Measurements from ENCODE around the gene ISYNA1.

ISYNA1 gene

DNA sequence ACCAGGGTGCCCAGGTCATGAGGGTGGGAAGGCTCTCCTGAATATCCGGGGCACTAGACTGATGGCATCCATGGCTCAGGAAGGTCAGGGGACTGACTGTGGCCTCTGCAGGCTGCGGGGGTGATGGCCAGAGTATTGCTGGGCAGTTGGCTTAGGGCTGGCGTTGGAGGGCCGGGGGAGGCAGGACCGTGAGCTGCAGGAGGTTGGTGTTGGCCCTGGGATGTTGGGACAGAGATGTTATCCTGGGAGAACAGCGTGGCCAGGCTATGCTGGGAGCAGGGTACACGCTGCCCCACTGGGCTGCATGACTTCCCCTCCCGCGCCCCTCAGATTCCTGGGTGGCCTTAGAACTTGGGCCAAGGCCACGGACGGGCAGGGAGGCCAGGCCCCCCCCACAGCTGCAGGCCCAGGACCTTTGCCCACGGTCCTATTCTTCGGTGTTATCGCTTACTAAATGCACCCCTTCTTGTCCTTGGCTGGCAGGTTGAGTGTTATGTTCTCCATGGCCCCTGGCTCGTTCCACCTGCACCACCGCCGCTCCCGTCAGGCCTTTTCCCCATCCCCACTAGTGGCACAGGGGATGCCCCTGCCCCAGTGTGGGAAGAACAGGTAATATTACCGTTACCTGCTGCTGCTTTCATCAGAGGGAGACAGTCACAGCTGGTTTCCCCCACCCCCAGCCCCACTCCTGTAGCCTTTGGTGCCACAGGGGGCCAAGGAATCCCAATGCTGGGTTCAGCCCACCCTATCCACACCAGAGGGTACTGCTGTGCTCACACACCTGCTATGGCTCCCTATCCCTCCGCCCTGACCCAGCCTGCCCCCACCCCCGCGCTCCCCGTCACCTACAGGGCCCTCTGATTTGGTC is 3.2 kb upstream of the ISYNA1 start:
- Histone ChIP-seq H3K4me2 (ENCODE audit: low read length) (no peak overlapping the region), H3K9ac (ENCODE audit: low read length) (no peak overlapping the region), H2BK120ac (ENCODE audit: low read depth, low read length) (no peak overlapping the region), H4K5ac (ENCODE audit: low read length) (no peak overlapping the region), H2BK5ac (ENCODE audit: low read length) (no peak overlapping the region), H2BK15ac (replicated peaks; ENCODE audit: low read depth) (no peak overlapping the region), H3K27me3 (ENCODE audit: insufficient read depth, low read length, poor library complexity) (no peaks in the 10 kb centered on the region), H3K79me1 (ENCODE audit: low read length) (no peaks in the 10 kb centered on the region), H3K4me1 (ENCODE audit: control insufficient read depth, low read depth, low read length) (peaks cover 10% of the 10 kb centered on the region), H3K18ac (ENCODE audit: low read length) (no peak overlapping the region), H3K27ac (ENCODE audit: low read depth, low read length) (no peak overlapping the region), H4K8ac (ENCODE audit: low read depth, low read length) (no peak overlapping the region), H3K79me2 (ENCODE audit: control insufficient read depth, insufficient read depth, low read length) (no peaks in the 10 kb centered on the region), H3K36me3 (ENCODE audit: control insufficient read depth, insufficient read depth, low read length) (peaks cover under 1% of the 10 kb centered on the region), H2AK5ac (ENCODE audit: low read length) (no peak overlapping the region), H3K4me3 (ENCODE audit: low read length) (no peak overlapping the region), H3K56ac (ENCODE audit: low read length) (no peak overlapping the region), H3K23ac (ENCODE audit: low read length) (no peak overlapping the region), H3K4ac (ENCODE audit: low read depth, low read length) (no peak overlapping the region)
- no CpG with 5 or more reads among the region's 23 CpGs for WGBS (ENCODE audit: extremely low coverage, insufficient coverage, low lambda C conversion rate)
- DNase-seq = no peak

DNA sequence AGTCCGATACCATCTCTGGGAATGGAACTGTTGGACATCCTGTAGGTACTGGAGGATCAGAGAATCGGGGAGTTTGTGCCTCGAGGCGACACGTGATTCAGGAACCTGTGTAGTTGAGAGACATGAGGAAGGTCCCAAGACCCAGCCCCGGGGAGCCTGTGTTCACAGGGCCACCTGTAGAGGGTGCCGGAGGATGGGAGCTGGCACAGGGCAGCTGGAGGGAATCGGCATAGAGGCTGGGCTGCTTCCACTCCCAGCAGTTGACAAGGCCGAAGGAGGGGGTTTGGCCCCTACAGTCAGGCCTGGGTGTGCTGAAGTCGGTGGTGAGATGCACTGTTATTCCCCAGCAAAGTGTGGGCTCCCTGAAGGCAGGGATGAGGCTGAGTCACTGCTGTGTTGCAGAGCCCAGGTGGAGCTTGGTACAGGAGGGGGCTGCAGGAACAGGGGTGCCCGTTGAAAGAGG is 2.5 kb upstream of the ISYNA1 start:
- no peak overlapping the region for H3K4me2 ChIP-seq (ENCODE audit: low read length)
- no peak overlapping the region for H3K23ac ChIP-seq (ENCODE audit: low read length)
- H3K4me1 ChIP-seq (ENCODE audit: control insufficient read depth, low read depth, low read length) = peaks cover 10% of the 10 kb centered on the region
- no peak overlapping the region for H3K4ac ChIP-seq (ENCODE audit: low read depth, low read length)
- DNase-seq = peak; percentile 54
- H2BK5ac ChIP-seq (ENCODE audit: low read length) = no peak overlapping the region
- no peak overlapping the region for H2BK15ac ChIP-seq (replicated peaks; ENCODE audit: low read depth)
- peaks cover 4% of the 10 kb centered on the region for H3K36me3 ChIP-seq (ENCODE audit: control insufficient read depth, insufficient read depth, low read length)
- no peaks in the 10 kb centered on the region for H3K79me2 ChIP-seq (ENCODE audit: control insufficient read depth, insufficient read depth, low read length)
- H4K8ac ChIP-seq (ENCODE audit: low read depth, low read length) = no peak overlapping the region
- H4K5ac ChIP-seq (ENCODE audit: low read length) = no peak overlapping the region
- H2BK120ac ChIP-seq (ENCODE audit: low read depth, low read length) = no peak overlapping the region
- no CpG with 5 or more reads among the region's 11 CpGs for WGBS (ENCODE audit: extremely low coverage, insufficient coverage, low lambda C conversion rate)
- H3K27me3 ChIP-seq (ENCODE audit: insufficient read depth, low read length, poor library complexity) = no peaks in the 10 kb centered on the region
- H3K79me1 ChIP-seq (ENCODE audit: low read length) = no peaks in the 10 kb centered on the region
- H3K27ac ChIP-seq (ENCODE audit: low read depth, low read length) = no peak overlapping the region
- no peak overlapping the region for H2AK5ac ChIP-seq (ENCODE audit: low read length)
- no peak overlapping the region for H3K9ac ChIP-seq (ENCODE audit: low read length)
- no peak overlapping the region for H3K18ac ChIP-seq (ENCODE audit: low read length)
- H3K4me3 ChIP-seq (ENCODE audit: low read length) = no peak overlapping the region
- H3K56ac ChIP-seq (ENCODE audit: low read length) = no peak overlapping the region

DNA sequence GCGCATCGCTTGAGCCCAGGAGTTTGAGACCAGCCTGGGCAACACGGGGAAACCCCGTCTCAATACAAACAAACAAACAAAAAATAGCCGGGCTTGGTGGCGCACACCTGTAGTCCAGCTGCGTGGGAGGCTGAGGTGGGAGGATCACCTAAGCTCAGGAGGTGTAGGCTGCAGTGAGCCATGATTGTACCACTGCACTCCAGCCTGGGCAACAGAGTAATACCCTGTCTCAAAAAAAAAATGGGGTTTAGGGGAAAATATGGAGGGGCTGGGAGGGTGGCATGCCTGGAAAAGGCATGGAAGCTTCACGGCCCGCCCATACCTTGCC is 1.9 kb upstream of the ISYNA1 start:
- H3K18ac ChIP-seq (ENCODE audit: low read length) = no peak overlapping the region
- H3K4ac ChIP-seq (ENCODE audit: low read depth, low read length) = no peak overlapping the region
- H4K5ac ChIP-seq (ENCODE audit: low read length) = no peak overlapping the region
- H3K79me2 ChIP-seq (ENCODE audit: control insufficient read depth, insufficient read depth, low read length) = no peaks in the 10 kb centered on the region
- peak overlapping the region; percentile 90 for H3K27ac ChIP-seq (ENCODE audit: low read depth, low read length)
- no peak overlapping the region for H2AK5ac ChIP-seq (ENCODE audit: low read length)
- no peaks in the 10 kb centered on the region for H3K27me3 ChIP-seq (ENCODE audit: insufficient read depth, low read length, poor library complexity)
- H2BK120ac ChIP-seq (ENCODE audit: low read depth, low read length) = no peak overlapping the region
- H3K36me3 ChIP-seq (ENCODE audit: control insufficient read depth, insufficient read depth, low read length) = peaks cover 4% of the 10 kb centered on the region
- no peak overlapping the region for H4K8ac ChIP-seq (ENCODE audit: low read depth, low read length)
- H3K4me2 ChIP-seq (ENCODE audit: low read length) = no peak overlapping the region
- H3K23ac ChIP-seq (ENCODE audit: low read length) = no peak overlapping the region
- H3K79me1 ChIP-seq (ENCODE audit: low read length) = no peaks in the 10 kb centered on the region
- no peak overlapping the region for H3K4me3 ChIP-seq (ENCODE audit: low read length)
- H3K56ac ChIP-seq (ENCODE audit: low read length) = peak overlapping the region; percentile 34
- DNase-seq = no peak
- H3K9ac ChIP-seq (ENCODE audit: low read length) = no peak overlapping the region
- H3K4me1 ChIP-seq (ENCODE audit: control insufficient read depth, low read depth, low read length) = peaks cover 10% of the 10 kb centered on the region
- H2BK15ac ChIP-seq (replicated peaks; ENCODE audit: low read depth) = no peak overlapping the region
- no CpG with 5 or more reads among the region's 9 CpGs for WGBS (ENCODE audit: extremely low coverage, insufficient coverage, low lambda C conversion rate)
- no peak overlapping the region for H2BK5ac ChIP-seq (ENCODE audit: low read length)

DNA sequence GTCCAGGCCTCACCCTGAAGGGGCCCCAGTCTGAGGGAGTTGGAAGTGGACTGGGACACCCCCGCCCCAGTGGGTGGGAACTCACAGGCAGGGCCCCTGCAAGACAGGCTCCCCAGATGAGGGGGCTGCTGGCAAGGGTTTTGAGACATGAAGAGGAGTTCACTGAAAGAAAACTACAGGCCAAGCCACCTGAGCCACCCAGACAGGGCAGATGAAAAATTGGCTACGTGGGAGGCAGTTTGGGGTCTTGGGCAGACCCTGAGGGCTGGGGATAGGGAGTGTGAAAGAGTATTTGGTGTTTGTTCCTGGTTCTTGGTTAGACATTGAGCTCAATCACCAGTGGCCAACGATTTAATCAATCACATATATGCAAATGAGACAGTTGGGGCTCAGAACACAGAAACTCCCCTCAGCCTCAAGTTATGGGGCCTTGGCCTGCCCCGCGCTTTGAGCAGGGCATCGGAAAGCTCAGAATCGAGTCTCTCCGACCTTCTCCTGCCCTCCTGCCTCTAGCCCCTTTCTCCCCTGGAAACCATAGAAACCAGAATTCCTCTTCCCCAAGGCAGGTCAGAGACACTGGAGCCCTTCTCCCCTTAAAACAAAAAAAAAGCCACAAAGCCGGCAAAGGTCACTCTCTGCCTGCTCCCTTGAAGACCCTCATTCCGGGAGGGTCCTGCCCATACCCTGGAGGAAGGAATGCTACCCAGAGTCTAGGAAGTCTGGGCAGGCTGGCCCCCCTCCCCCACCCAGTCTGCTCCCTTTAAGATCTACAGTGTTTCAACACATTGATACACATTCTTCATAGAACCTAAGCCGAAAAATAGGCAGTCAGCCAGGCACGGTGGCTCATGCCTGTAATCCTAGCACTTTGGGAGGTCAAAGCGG is 1.3 kb upstream of the ISYNA1 start:
- Histone ChIP-seq H3K4ac (ENCODE audit: low read depth, low read length) (no peak overlapping the region), H2BK5ac (ENCODE audit: low read length) (peak overlapping the region; percentile 41), H4K5ac (ENCODE audit: low read length) (no peak overlapping the region), H4K8ac (ENCODE audit: low read depth, low read length) (peak overlapping the region; percentile 7), H3K4me3 (ENCODE audit: low read length) (no peak overlapping the region), H3K18ac (ENCODE audit: low read length) (peak overlapping the region; percentile 76), H3K23ac (ENCODE audit: low read length) (no peak overlapping the region), H3K79me1 (ENCODE audit: low read length) (no peaks in the 10 kb centered on the region), H2AK5ac (ENCODE audit: low read length) (no peak overlapping the region), H3K56ac (ENCODE audit: low read length) (peak overlapping the region; percentile 93), H3K4me1 (ENCODE audit: control insufficient read depth, low read depth, low read length) (peaks cover 10% of the 10 kb centered on the region), H2BK120ac (ENCODE audit: low read depth, low read length) (no peak overlapping the region), H3K9ac (ENCODE audit: low read length) (peak overlapping the region; percentile 73), H3K36me3 (ENCODE audit: control insufficient read depth, insufficient read depth, low read length) (peaks cover 4% of the 10 kb centered on the region), H3K79me2 (ENCODE audit: control insufficient read depth, insufficient read depth, low read length) (no peaks in the 10 kb centered on the region), H3K27ac (ENCODE audit: low read depth, low read length) (peak overlapping the region; percentile 90), H3K4me2 (ENCODE audit: low read length) (no peak overlapping the region), H2BK15ac (replicated peaks; ENCODE audit: low read depth) (no peak overlapping the region), H3K27me3 (ENCODE audit: insufficient read depth, low read length, poor library complexity) (no peaks in the 10 kb centered on the region)
- DNase-seq = no peak
- WGBS (ENCODE audit: extremely low coverage, insufficient coverage, low lambda C conversion rate) = no CpG with 5 or more reads among the region's 13 CpGs

DNA sequence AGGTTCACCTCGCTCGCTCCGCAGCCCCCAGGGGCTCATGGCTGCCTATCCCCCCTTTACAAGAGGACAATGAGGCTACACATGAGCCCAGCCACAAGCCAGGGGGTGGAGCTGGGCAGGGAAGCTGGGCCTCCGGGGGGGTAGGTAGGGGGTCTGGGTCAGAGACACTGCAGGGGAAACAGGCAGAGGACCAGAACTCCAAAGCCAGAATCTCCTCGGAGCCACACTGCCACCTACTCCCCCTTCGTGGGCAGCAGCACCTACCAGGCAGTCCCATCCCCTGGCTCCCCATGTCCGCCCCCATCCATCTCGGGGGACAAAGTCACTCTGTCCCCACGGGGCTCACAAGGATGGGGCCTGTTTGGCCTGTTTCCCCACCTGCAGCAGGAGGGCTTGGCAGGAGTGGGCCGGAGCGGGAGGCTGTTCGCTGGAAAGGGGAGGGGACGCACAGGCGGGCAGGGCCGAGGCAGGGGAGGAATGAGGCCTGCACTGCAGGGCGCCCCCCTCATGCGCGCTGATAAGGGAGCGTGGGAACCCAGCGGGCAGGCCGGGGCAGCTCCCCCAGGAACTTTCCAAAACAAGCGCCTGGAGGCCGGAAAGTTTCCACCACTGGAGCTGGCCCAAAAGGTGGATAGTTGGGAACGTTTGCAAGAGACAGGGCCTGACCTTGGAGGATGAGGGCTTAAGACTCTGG is 545 bp upstream of the ISYNA1 start:
- H3K4ac ChIP-seq (ENCODE audit: low read depth, low read length) = peak overlapping the region; percentile 26
- peak overlapping the region; percentile 58 for H3K4me2 ChIP-seq (ENCODE audit: low read length)
- peaks cover 4% of the 10 kb centered on the region for H3K36me3 ChIP-seq (ENCODE audit: control insufficient read depth, insufficient read depth, low read length)
- no peak overlapping the region for H2BK15ac ChIP-seq (replicated peaks; ENCODE audit: low read depth)
- H3K56ac ChIP-seq (ENCODE audit: low read length) = peak overlapping the region; percentile 93
- peak overlapping the region; percentile 76 for H3K18ac ChIP-seq (ENCODE audit: low read length)
- no peak overlapping the region for H4K5ac ChIP-seq (ENCODE audit: low read length)
- peaks cover 10% of the 10 kb centered on the region for H3K4me1 ChIP-seq (ENCODE audit: control insufficient read depth, low read depth, low read length)
- WGBS (ENCODE audit: extremely low coverage, insufficient coverage, low lambda C conversion rate) = no CpG with 5 or more reads among the region's 24 CpGs
- H3K79me2 ChIP-seq (ENCODE audit: control insufficient read depth, insufficient read depth, low read length) = no peaks in the 10 kb centered on the region
- H3K27me3 ChIP-seq (ENCODE audit: insufficient read depth, low read length, poor library complexity) = no peaks in the 10 kb centered on the region
- no peak overlapping the region for H3K23ac ChIP-seq (ENCODE audit: low read length)
- H3K4me3 ChIP-seq (ENCODE audit: low read length) = no peak overlapping the region
- H3K9ac ChIP-seq (ENCODE audit: low read length) = peak overlapping the region; percentile 73
- H3K27ac ChIP-seq (ENCODE audit: low read depth, low read length) = peak overlapping the region; percentile 90
- H3K79me1 ChIP-seq (ENCODE audit: low read length) = no peaks in the 10 kb centered on the region
- peak; percentile 85 for DNase-seq
- no peak overlapping the region for H2BK120ac ChIP-seq (ENCODE audit: low read depth, low read length)
- no peak overlapping the region for H2AK5ac ChIP-seq (ENCODE audit: low read length)
- peak overlapping the region; percentile 29 for H4K8ac ChIP-seq (ENCODE audit: low read depth, low read length)
- H2BK5ac ChIP-seq (ENCODE audit: low read length) = peak overlapping the region; percentile 58
